Measurements from ENCODE around the gene EMP1. TPM values are rescaled to one million over a fixed set of nuclear protein-coding genes. Genes with fewer than 3 reads are reported as not detected.

EMP1 gene
- total and polyA plus RNA-seq, 2 donors (not counting 3 experiments of a cell fraction or from before 2014, with no cell fraction given), result 265 to 528 TPM

- no peak overlapping the region for H3K4me3 ChIP-seq (replicated peaks in 1 of 3; ENCODE audit: insufficient read depth in 1 of 3, low read depth in 1 of 3, low read length in 3 of 3)
- H3K79me2 ChIP-seq (ENCODE audit: control insufficient read depth, insufficient read depth, low read length), result no peaks in the 10 kb centered on the region
- intact Hi-C loops (cut with micrococcal nuclease) (no loop called here), dilution Hi-C loops (cut with MboI; ENCODE audit: extremely low pct_ligation_motif_present, low sequenced_read_pairs) (no loop called here)
- no TSS peak for BruUV-seq (replicated peaks)
- H3K27ac ChIP-seq (ENCODE audit: insufficient read depth, low read depth, low read length), result no peak overlapping the region
- no peaks in the 10 kb centered on the region for H3K9me1 ChIP-seq (replicated peaks; ENCODE audit: control insufficient read depth, extremely low read depth, insufficient read depth, low read length)
- DNase-seq (ENCODE audit: low read depth, low spot score) (no peak), FAIRE-seq (no peak)
- peaks cover 6% of the 10 kb centered on the region for H3K4me1 ChIP-seq (ENCODE audit: control insufficient read depth, extremely low read depth, insufficient read depth, low read length)
- POLR2A ChIA-PET, result interaction anchor here (0.6 kb wide), 1 partner anchor 38 kb away, joined by 3 read pairs; no protein-coding TSS in a partner anchor
- no peak overlapping the region for H3K9ac ChIP-seq (replicated peaks; ENCODE audit: extremely low read depth, insufficient read depth, low read length)
- no peaks in the 10 kb centered on the region for H3K27me3 ChIP-seq (ENCODE audit: control insufficient read depth in 2 of 2, insufficient read depth in 2 of 2, low read length in 2 of 2)
- CTCF ChIA-PET, result no interaction called here
- no peaks in the 10 kb centered on the region for H3K9me3 ChIP-seq (replicated peaks; ENCODE audit: control insufficient read depth, insufficient read depth, low read length)
- H4K20me1 ChIP-seq (replicated peaks; ENCODE audit: control insufficient read depth, extremely low read depth, insufficient read depth, low read length), result no peaks in the 10 kb centered on the region
- no peak overlapping the region for H3K4me2 ChIP-seq (ENCODE audit: insufficient read depth, low read length)
- no peak overlapping the region for H2AFZ ChIP-seq (ENCODE audit: low read depth, low read length)
- no peaks in the 10 kb centered on the region for H3K36me3 ChIP-seq (ENCODE audit: control insufficient read depth in 2 of 2, extremely low read depth in 1 of 2, insufficient read depth in 2 of 2, low read length in 2 of 2)
- TF ChIP-seq JUN (IDR thresholded peaks at IDR 0.05; ENCODE audit: borderline replicate concordance, insufficient read depth, insufficient read length, low read depth), result no peak
- TF ChIP-seq, protein P1, sequence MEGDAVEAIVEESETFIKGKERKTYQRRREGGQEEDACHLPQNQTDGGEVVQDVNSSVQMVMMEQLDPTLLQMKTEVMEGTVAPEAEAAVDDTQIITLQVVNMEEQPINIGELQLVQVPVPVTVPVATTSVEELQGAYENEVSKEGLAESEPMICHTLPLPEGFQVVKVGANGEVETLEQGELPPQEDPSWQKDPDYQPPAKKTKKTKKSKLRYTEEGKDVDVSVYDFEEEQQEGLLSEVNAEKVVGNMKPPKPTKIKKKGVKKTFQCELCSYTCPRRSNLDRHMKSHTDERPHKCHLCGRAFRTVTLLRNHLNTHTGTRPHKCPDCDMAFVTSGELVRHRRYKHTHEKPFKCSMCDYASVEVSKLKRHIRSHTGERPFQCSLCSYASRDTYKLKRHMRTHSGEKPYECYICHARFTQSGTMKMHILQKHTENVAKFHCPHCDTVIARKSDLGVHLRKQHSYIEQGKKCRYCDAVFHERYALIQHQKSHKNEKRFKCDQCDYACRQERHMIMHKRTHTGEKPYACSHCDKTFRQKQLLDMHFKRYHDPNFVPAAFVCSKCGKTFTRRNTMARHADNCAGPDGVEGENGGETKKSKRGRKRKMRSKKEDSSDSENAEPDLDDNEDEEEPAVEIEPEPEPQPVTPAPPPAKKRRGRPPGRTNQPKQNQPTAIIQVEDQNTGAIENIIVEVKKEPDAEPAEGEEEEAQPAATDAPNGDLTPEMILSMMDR (IDR thresholded peaks at IDR 0.05; ENCODE audit: extremely low read depth in 1 of 2, insufficient read depth in 1 of 2, low read depth in 1 of 2, low read length in 2 of 2), result no peak
- no peak for TF ChIP-seq MYC (IDR thresholded peaks at IDR 0.05; ENCODE audit: low read depth, low read length)
- TF ChIP-seq GATA2 (IDR thresholded peaks at IDR 0.05; ENCODE audit: insufficient read depth, insufficient read length, low read depth, low read length), result no peak
- TF ChIP-seq EZH2 (IDR thresholded peaks at IDR 0.05; ENCODE audit: borderline replicate concordance, low read depth, low read length, severe bottlenecking), result no peak
Observed at GRCh38 chr12:13149411-13149810, 47.1 kb upstream of the EMP1 start.

- no peak overlapping the region for H3K4me3 ChIP-seq (replicated peaks in 1 of 3; ENCODE audit: insufficient read depth in 1 of 3, low read depth in 1 of 3, low read length in 3 of 3)
- H3K27ac ChIP-seq (ENCODE audit: insufficient read depth, low read depth, low read length), result no peak overlapping the region
- no peaks in the 10 kb centered on the region for H4K20me1 ChIP-seq (replicated peaks; ENCODE audit: control insufficient read depth, extremely low read depth, insufficient read depth, low read length)
- POLR2A ChIA-PET, result no interaction called here
- H2AFZ ChIP-seq (ENCODE audit: low read depth, low read length), result no peak overlapping the region
- no TSS peak for BruUV-seq (replicated peaks)
- H3K4me2 ChIP-seq (ENCODE audit: insufficient read depth, low read length), result no peak overlapping the region
- intact Hi-C loops (cut with micrococcal nuclease), result no loop called here
- DNase-seq (ENCODE audit: low read depth, low spot score) (no peak), FAIRE-seq (no peak)
- no peaks in the 10 kb centered on the region for H3K27me3 ChIP-seq (ENCODE audit: control insufficient read depth in 2 of 2, insufficient read depth in 2 of 2, low read length in 2 of 2)
- H3K36me3 ChIP-seq (ENCODE audit: control insufficient read depth in 2 of 2, extremely low read depth in 1 of 2, insufficient read depth in 2 of 2, low read length in 2 of 2), result no peaks in the 10 kb centered on the region
- no peaks in the 10 kb centered on the region for H3K9me3 ChIP-seq (replicated peaks; ENCODE audit: control insufficient read depth, insufficient read depth, low read length)
- CTCF ChIA-PET, result interaction anchor here (1.2 kb wide), 1 partner anchor 10 kb away, joined by 4 read pairs; no protein-coding TSS in a partner anchor
- no peaks in the 10 kb centered on the region for H3K79me2 ChIP-seq (ENCODE audit: control insufficient read depth, insufficient read depth, low read length)
- no peaks in the 10 kb centered on the region for H3K4me1 ChIP-seq (ENCODE audit: control insufficient read depth, extremely low read depth, insufficient read depth, low read length)
- TF ChIP-seq, protein P1 (IDR thresholded peaks at IDR 0.05; ENCODE audit: extremely low read depth in 1 of 2, insufficient read depth in 1 of 2, low read depth in 1 of 2, low read length in 2 of 2), result no peak
- no peak for TF ChIP-seq MAX (IDR thresholded peaks at IDR 0.05; ENCODE audit: insufficient read depth, insufficient read length)
- TF ChIP-seq GATA2 (IDR thresholded peaks at IDR 0.05; ENCODE audit: insufficient read depth, insufficient read length, low read depth, low read length), result no peak
- no peak for TF ChIP-seq FOS (IDR thresholded peaks at IDR 0.05; ENCODE audit: borderline replicate concordance, insufficient read depth, low read length)
- no peak for TF ChIP-seq MYC (IDR thresholded peaks at IDR 0.05; ENCODE audit: low read depth, low read length)
- no peak for TF ChIP-seq POLR2A (IDR thresholded peaks at IDR 0.05; ENCODE audit: low read depth, low read length)
- no peak for TF ChIP-seq POLR2AphosphoS5 (IDR thresholded peaks at IDR 0.05; ENCODE audit: insufficient read depth, low read depth, low read length)
- TF ChIP-seq JUN (IDR thresholded peaks at IDR 0.05; ENCODE audit: borderline replicate concordance, insufficient read depth, insufficient read length, low read depth), result no peak
- H3K9ac ChIP-seq (replicated peaks; ENCODE audit: extremely low read depth, insufficient read depth, low read length), result no peak overlapping the region
- no peaks in the 10 kb centered on the region for H3K9me1 ChIP-seq (replicated peaks; ENCODE audit: control insufficient read depth, extremely low read depth, insufficient read depth, low read length)
- dilution Hi-C loops (cut with MboI; ENCODE audit: extremely low pct_ligation_motif_present, low sequenced_read_pairs), result no loop called here
Observed at GRCh38 chr12:13152281-13152680, 44.2 kb upstream of the EMP1 start.

Data from endothelial cell of umbilical vein (primary cell).